CD14-positive monocyte (primary cell): ENCODE data around the gene VSTM4. TPM values are rescaled to one million over a fixed set of nuclear protein-coding genes. Genes with fewer than 3 reads are reported as not detected.

ENCODE experiments used
- DNase-seq, 3 donors: peaks; one replicate each; pipeline ENCODE4 v3.0.0-alpha.2; 2011 to 2022
- H2AFZ ChIP-seq: 2 replicates; pipeline ENCODE4 v1.6.0; 2012; ENCODE audit warnings: mild to moderate bottlenecking, low read depth, low read length, inconsistent platforms; ENCODE audit not compliant: insufficient read depth, poor library complexity, severe bottlenecking
- H3K27ac ChIP-seq, 2 donors: 1 replicate in 1 of 2; 2 replicates in 1 of 2; pipeline ENCODE4 v1.5.1; 2012 to 2013; ENCODE audit warnings: low read length in 2 of 2, control low read depth in 1 of 2, inconsistent platforms in 1 of 2, low read depth in 1 of 2, mild to moderate bottlenecking in 1 of 2
- H3K27me3 ChIP-seq, 2 donors: one replicate each; pipeline versions ENCODE4 v1.6.0 to v1.6.1; 2011 to 2013; ENCODE audit warnings: low read length in 2 of 2; ENCODE audit not compliant: control insufficient read depth in 2 of 2, insufficient read depth in 2 of 2
- H3K36me3 ChIP-seq, 2 donors: replicated peaks in 1 of 2; 1 replicate in 1 of 2; 2 replicates in 1 of 2; pipeline versions ENCODE4 v1.5.1 to v1.6.1; 2012 to 2013; ENCODE audit warnings: low read length in 2 of 2, control low read depth in 1 of 2, inconsistent platforms in 1 of 2, mild to moderate bottlenecking in 1 of 2; ENCODE audit not compliant: insufficient read depth in 2 of 2, control insufficient read depth in 1 of 2
- H3K4me1 ChIP-seq, 2 donors: 1 replicate in 1 of 2; 2 replicates in 1 of 2; pipeline versions ENCODE4 v1.5.1 to v1.6.1; 2012 to 2013; ENCODE audit warnings: low read length in 2 of 2, control low read depth in 1 of 2, inconsistent platforms in 1 of 2, mild to moderate bottlenecking in 1 of 2, moderate library complexity in 1 of 2; ENCODE audit not compliant: insufficient read depth in 2 of 2, control insufficient read depth in 1 of 2
- H3K4me2 ChIP-seq: replicated peaks from 2 replicates; pipeline ENCODE3; 2012; ENCODE audit warnings: low read length, moderate library complexity, mild to moderate bottlenecking; ENCODE audit not compliant: poor library complexity, severe bottlenecking; ENCODE audit errors: extremely low read depth
- H3K4me3 ChIP-seq, 3 experiments: fragments of 200-600 bp in 1 of 3; sonication (generic) in 1 of 3; replicated peaks in 1 of 3; 1 replicate in 2 of 3; 2 replicates in 1 of 3; pipeline ENCODE4 v1.5.1; 2011 to 2013; ENCODE audit warnings: low read length in 3 of 3, mild to moderate bottlenecking in 3 of 3, control low read depth in 2 of 3, low read depth in 2 of 3, inconsistent platforms in 1 of 3, moderate library complexity in 1 of 3
- H3K79me2 ChIP-seq: 2 replicates; pipeline ENCODE4 v1.6.0; 2012; ENCODE audit warnings: mild to moderate bottlenecking, control low read depth, inconsistent platforms, low read length, moderate library complexity; ENCODE audit not compliant: insufficient read depth
- H3K9ac ChIP-seq: 2 replicates; pipeline ENCODE4 v1.6.0; 2017; ENCODE audit warnings: low read length, mild to moderate bottlenecking; ENCODE audit not compliant: insufficient read depth, poor library complexity, severe bottlenecking
- H3K9me3 ChIP-seq, 2 donors: replicated peaks in 1 of 2; 1 replicate in 1 of 2; 2 replicates in 1 of 2; pipeline versions ENCODE4 v1.5.1 to v1.6.1; 2012 to 2013; ENCODE audit warnings: low read length in 2 of 2, control low read depth in 1 of 2; ENCODE audit not compliant: control insufficient read depth in 1 of 2, insufficient read depth in 1 of 2
- H4K20me1 ChIP-seq: 2 replicates; pipeline ENCODE4 v1.6.0; 2012; ENCODE audit warnings: mild to moderate bottlenecking, low read length, control low read depth, moderate library complexity; ENCODE audit not compliant: insufficient read depth
- H3K27ac Mint-ChIP-seq, 7 donors: one replicate each; pipeline ENCODE4 v1.8.0; 2020; ENCODE audit warnings: mild to moderate bottlenecking in 7 of 7, mixed read lengths in 7 of 7, moderate library complexity in 6 of 7, inconsistent platforms in 2 of 7
- H3K27me3 Mint-ChIP-seq, 3 donors: one replicate each; pipeline ENCODE4 v1.8.0; 2021 to 2022; ENCODE audit warnings: low read depth in 3 of 3, mild to moderate bottlenecking in 3 of 3, mixed read lengths in 3 of 3, moderate library complexity in 3 of 3, inconsistent platforms in 1 of 3
- H3K36me3 Mint-ChIP-seq, 2 donors: one replicate each; pipeline ENCODE4 v1.8.0; 2020; ENCODE audit warnings: mixed read lengths in 2 of 2, inconsistent platforms in 1 of 2, mild to moderate bottlenecking in 1 of 2
- H3K4me1 Mint-ChIP-seq: one replicate; pipeline ENCODE4 v1.8.0; 2020; ENCODE audit warnings: mild to moderate bottlenecking, mixed read lengths
- H3K4me3 Mint-ChIP-seq, 2 donors: one replicate each; pipeline ENCODE4 v1.8.0; 2020; ENCODE audit warnings: mild to moderate bottlenecking in 2 of 2, mixed read lengths in 2 of 2, moderate library complexity in 1 of 2
- H3K9me3 Mint-ChIP-seq, 7 donors: one replicate each; pipeline ENCODE4 v1.8.0; 2020 to 2022; ENCODE audit warnings: mixed read lengths in 7 of 7, mild to moderate bottlenecking in 6 of 7, moderate library complexity in 6 of 7, inconsistent platforms in 2 of 7
- WGBS: methylation state at CpG from one replicate; pipeline ENCODE4 v1.1.5; 2013; ENCODE audit warnings: missing lambda C conversion rate; ENCODE audit not compliant: insufficient coverage; 5-methylcytosine and 5-hydroxymethylcytosine counted together
- intact Hi-C, 2 donors: fragments of 100-400 bp; cut with micrococcal nuclease; formaldehyde crosslinking; loops; one replicate each; pipeline versions ENCODE4 v1.15.0 to v1.15.1; 2023
- polyA plus RNA-seq, 3 donors: library from polyadenylated mRNA; depleted of rRNA in 1 of 3; unstranded in 2 of 3; stranded (reverse) in 1 of 3; fragments of 300-500 nt in 2 of 3; fragments of >200 nt in 1 of 3; fragmentation: Illumina TruSeq in 2 of 3; gene quantifications; 1 replicate in 2 of 3; 2 replicates in 1 of 3; pipeline ENCODE4 v1.2.3, GENCODE V29; 2012 to 2021
- TF ChIP-seq, protein P1 (sequence below): fragments of 200-600 bp; IDR thresholded peaks from one replicate; pipeline ENCODE4 v1.8.0; 2022; ENCODE audit warnings: antibody characterized with exemption, mild to moderate bottlenecking

Gene VSTM4
- polyA plus RNA-seq, 3 donors: not detected

DNA sequence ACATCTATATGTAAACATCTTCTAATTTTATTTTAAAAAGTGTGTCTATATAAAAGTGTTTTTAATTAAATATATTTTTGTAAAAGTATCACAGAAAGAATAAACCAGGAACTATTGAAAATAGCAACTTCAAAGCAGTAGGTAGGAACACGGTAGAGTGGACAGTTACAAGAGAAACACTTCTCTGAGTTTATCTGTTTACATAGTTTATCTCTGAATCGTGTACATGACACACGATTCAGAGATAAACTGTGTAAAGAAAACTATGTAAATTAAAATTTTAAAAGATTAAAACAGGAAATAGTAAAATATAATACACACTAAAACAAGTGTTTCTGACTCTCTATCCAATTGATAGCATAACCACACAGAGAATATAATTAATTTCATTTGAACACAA, 43.6 kb upstream of the VSTM4 start:
- Mint-ChIP-seq H3K4me3 (no peak overlapping the region), H3K27me3 (peaks cover 0 to 6% (median 4%) of the 10 kb centered on the region in 3 donors), H3K9me3 (no peaks in the 10 kb centered on the region), H3K4me1 (peaks cover 7% of the 10 kb centered on the region), H3K36me3 (no peaks in the 10 kb centered on the region), H3K27ac (no peak overlapping the region)
- WGBS: no CpG with 5 or more reads among the region's 3 CpGs
- Histone ChIP-seq H3K27ac (no peak overlapping the region), H3K4me1 (no peaks in the 10 kb centered on the region), H3K36me3 (no peaks in the 10 kb centered on the region), H4K20me1 (no peaks in the 10 kb centered on the region), H3K27me3 (no peaks in the 10 kb centered on the region), H3K79me2 (no peaks in the 10 kb centered on the region), H3K9me3 (no peaks in the 10 kb centered on the region), H3K4me3 (no peak overlapping the region), H3K4me2 (no peak overlapping the region), H2AFZ (no peak overlapping the region), H3K9ac (no peak overlapping the region)
- TF ChIP-seq, protein P1, sequence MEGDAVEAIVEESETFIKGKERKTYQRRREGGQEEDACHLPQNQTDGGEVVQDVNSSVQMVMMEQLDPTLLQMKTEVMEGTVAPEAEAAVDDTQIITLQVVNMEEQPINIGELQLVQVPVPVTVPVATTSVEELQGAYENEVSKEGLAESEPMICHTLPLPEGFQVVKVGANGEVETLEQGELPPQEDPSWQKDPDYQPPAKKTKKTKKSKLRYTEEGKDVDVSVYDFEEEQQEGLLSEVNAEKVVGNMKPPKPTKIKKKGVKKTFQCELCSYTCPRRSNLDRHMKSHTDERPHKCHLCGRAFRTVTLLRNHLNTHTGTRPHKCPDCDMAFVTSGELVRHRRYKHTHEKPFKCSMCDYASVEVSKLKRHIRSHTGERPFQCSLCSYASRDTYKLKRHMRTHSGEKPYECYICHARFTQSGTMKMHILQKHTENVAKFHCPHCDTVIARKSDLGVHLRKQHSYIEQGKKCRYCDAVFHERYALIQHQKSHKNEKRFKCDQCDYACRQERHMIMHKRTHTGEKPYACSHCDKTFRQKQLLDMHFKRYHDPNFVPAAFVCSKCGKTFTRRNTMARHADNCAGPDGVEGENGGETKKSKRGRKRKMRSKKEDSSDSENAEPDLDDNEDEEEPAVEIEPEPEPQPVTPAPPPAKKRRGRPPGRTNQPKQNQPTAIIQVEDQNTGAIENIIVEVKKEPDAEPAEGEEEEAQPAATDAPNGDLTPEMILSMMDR: no peak
- intact Hi-C loops: no loop called here
- DNase-seq: no peak

DNA sequence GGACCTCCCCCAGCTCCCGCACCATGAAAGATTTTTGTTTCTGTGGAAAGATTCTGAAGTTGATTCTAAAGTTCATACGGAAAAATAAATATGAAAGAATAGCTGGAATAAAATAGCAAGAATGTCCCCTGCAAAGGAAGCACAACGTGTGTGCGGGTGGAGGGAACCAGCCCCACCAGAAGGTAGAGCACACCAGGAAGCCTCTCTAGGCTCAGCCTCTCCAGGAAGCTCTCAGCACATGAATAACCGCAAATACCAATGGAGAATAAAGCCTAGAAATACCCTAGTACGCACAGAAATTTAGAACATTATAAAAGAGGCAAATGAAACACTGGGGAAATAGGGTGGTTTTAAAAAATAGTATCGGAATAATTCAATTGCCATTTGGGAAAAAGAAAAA, 43.1 kb upstream of the VSTM4 start:
- WGBS: 44% methylated on average over 2 of the region's 7 CpGs
- Histone ChIP-seq H3K27me3 (no peaks in the 10 kb centered on the region), H2AFZ (no peak overlapping the region), H3K9ac (no peak overlapping the region), H4K20me1 (no peaks in the 10 kb centered on the region), H3K4me3 (no peak overlapping the region), H3K36me3 (no peaks in the 10 kb centered on the region), H3K4me1 (no peaks in the 10 kb centered on the region), H3K27ac (no peak overlapping the region), H3K79me2 (no peaks in the 10 kb centered on the region), H3K4me2 (no peak overlapping the region), H3K9me3 (no peaks in the 10 kb centered on the region)
- TF ChIP-seq, protein P1: no peak
- no peak overlapping the region for H3K4me3 Mint-ChIP-seq
- no peak for DNase-seq
- H3K4me1 Mint-ChIP-seq: peaks cover 7% of the 10 kb centered on the region
- H3K27ac Mint-ChIP-seq: no peak overlapping the region
- intact Hi-C loops: no loop called here
- H3K36me3 Mint-ChIP-seq: no peaks in the 10 kb centered on the region
- peaks cover under 1 to 7% (median 4%) of the 10 kb centered on the region in 3 donors for H3K27me3 Mint-ChIP-seq
- H3K9me3 Mint-ChIP-seq: no peaks in the 10 kb centered on the region
